GM19193 (cell line): ENCODE measurements around the gene OPN3.
A peak's percentile ranks its signal among the peaks of the same experiment; 100 is the strongest.

Source experiments
- POLR2A ChIP-seq: IDR thresholded peaks from 4 replicates; pipeline ENCODE4 v1.6.1; 2011; ENCODE audit not compliant: insufficient read depth, insufficient read length; ENCODE audit errors: extremely low read depth

Gene OPN3

DNA sequence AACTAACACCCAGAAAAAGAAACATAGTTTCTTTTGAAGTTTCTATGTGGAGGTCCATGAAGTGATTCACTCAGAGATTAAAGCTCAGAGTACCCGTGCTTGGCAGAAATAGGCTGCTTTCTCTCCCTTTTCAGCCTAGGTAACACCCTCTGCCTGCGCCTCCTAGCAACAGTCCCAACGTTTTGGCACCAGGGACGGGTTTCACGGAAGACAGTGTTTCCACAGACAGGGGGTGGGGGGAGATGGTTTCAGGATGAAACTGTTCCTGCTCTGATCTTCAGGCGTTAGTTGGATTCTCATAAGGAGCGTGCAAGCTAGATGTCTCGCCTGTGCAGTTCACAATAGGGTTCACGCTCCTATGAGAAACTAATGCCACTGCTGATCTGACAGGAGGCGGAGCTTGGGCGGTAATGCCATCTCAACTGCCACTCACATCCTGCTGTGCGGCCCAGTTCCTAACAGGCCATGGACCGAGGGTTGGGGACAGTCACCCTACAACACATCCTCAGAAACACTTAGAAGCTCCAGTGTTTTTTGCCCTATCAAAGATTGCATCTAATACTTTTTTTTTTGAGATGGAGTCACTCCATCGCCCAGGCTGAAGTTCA, 53.2 kb downstream of the OPN3 start:
- no peak for TF ChIP-seq POLR2A

- no peak for TF ChIP-seq POLR2A
Measured at GRCh38 chr1:241582921-241583321, 57.2 kb downstream of the OPN3 start.

- no peak for TF ChIP-seq POLR2A
Measured at GRCh38 chr1:241579434-241579833, 60.7 kb downstream of the OPN3 start.

GRCh38 chr1:241574154-241574553, 66.0 kb downstream of the OPN3 start:
- no peak for TF ChIP-seq POLR2A

- TF ChIP-seq POLR2A, result no peak
Measured at GRCh38 chr1:241569848-241570247, 70.3 kb downstream of the OPN3 start.

DNA sequence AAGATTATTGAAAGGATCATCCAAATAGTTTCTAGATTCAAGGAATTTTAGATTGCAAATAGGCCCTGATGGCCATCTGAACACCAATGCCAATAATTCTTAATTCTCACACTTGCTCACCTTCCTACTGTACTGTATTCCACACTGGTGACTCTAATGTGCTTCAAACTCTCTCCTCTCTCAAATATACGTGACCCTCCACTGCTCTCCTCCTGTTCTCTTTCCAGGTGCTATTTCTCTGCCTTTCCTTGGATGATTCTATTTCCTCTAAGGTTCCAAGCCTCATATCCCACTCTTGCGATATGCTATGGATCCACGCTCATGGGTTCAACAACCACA, 79.4 kb downstream of the OPN3 start:
- no peak for TF ChIP-seq POLR2A

- no peak for TF ChIP-seq POLR2A
Measured at GRCh38 chr1:241560146-241560848, 79.9 kb downstream of the OPN3 start.

DNA sequence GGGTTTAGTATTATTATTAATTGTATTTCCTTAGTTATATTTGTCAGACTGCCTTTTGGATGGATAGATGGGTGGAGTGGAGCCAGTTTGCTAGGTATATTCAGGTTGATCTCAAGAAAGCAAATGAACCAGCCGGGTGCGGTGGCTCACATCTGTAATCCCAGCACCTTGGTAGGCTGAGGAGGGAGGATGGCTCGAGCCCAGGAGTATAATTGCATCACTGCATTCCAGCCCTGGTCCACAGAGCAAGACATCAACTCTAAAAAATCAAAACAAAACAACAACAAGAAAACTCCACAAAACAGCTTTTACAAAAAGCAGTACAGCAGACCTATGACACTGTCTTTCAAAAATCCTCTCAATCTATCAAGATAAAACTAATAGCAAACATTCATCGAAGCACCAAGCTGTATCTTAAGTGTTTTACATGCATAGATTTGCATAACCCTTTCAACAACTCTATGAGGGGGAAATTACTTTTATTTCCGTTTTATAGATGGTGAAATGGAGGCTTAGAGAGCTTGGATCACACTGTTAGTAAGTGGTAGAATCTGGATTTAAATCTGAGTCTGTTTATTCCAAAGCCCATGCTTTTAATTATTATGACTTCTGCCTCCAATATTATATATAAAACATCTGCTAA, 82.5 kb downstream of the OPN3 start:
- no peak for TF ChIP-seq POLR2A

DNA sequence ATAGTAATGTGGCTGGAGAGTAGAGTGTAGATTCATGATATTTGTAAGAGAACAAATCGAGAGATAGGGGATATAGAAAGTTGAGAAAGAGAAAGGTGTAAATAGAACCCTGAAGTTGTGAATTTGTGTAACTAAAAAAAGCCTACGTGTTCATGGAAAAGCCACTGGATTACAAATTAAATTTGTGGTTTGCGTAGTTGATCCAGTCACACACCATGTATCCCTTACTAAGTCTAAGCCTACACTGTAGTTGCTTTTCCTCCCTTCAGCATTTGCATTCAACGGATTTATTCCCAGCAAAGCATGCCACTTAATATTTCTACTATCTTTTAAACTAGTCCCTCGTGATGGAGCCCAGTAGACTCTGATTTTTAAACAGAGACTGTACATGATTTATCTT, 83.1 kb downstream of the OPN3 start:
- TF ChIP-seq POLR2A, result no peak

DNA sequence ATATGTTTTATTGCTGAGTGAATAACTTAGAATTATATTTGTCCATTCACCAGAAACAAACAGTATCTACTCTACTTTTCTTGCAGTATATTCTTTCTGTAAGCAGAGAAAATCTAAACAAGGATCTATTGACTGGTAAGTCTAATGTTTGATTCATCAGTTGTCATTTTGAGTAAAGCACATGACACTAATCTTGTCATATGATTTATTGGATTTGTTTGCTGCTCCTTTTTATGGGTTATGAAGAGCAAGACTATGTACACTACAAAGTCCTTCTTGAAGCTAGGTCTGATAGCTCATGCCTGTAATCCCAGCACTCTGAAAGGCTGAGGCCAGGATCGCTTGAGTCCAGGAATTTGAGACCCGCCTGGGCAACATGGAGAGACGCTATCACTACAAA, 84.6 kb downstream of the OPN3 start:
- no peak for TF ChIP-seq POLR2A

DNA sequence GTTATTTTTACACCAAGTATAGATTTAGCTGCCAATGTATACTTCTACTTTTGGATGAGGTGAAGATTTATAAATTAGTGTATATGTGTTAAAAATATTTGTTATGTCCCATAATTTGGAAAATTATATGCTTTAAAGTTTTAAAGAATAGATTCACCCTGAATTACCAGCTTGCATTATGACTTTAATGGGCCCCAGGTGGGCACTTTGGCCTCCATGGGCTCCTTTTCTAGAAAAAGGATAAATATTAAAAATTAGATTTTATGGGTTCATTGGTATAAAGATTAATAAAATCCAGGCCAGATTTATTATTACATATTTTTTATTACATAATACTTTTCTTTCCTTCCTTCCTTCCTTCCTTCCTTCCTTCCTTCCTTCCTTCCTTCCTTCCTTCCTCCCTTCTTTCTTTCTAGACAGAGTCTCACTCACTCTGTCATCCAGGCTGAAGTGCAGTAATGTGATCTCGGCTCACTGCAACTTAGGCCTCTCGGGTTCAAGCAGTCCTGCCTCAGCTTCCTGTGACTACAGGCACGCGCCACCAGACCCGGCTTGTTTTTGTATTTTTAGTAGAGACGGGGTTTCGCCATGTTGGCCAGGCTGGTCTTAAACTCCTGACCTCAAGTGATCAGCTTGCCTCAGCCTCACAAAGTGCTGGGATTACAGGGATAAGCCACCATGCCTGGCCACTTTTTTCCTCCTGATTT, 86.1 kb downstream of the OPN3 start:
- TF ChIP-seq POLR2A, result no peak

DNA sequence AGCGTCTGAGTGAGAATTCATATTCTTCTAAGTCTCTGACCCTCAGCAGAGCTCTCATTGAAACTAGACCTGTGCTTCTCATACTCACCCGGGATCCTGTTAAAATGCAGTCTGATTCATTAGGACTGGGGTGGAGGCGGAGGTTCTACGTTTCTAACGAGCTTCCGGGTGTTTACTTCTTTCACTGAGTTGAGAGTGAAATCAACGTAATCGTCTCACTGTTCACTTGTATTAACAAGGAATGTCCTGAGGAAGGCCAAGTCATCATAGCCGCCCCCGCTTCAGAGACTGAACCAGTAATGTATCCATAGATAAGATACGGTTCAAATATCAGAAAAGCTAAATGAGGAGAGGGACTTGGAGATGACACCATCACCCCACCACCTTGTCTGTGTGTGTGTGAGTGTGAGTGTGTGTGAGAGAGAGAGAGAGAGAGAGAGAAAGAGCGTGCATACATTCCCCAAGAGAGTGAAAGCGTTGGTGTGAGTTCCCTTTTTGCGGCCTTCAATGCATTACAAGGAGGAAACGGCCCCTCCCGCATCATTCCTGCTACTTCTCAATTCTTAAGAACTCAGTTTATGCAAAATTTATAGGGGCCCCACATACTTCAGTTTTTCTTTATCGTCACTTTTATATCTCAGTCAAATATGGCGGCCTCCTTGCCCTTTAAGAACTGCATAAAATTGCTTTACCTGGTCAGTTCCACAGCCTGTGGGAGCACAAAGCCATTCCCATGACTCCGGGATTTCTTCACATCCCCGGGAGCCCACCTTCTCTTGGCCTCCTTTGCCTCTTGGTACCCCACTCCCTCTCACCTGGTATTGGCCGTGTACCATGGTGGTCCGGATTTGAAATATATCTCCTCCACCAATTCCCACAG, 88.2 kb downstream of the OPN3 start:
- TF ChIP-seq POLR2A, result peak; percentile 36

DNA sequence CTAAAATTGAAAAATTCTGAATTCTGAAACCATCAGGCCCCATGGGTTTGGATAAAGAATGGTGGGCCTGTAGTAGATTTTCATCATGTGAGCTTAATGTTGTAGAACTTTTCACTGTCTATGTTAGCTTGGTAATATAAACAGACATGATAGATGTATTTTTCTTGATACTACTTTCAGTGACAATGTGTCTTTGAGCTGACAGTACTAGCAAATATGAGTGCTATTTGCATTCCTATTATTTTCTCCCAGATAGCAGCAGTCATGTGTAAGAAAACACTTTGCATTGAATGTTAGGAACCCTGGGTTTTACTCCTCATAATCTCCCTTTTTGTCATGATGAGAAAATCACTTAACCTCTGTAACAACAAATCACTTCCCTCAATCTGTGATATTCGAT, 89.9 kb downstream of the OPN3 start:
- TF ChIP-seq POLR2A, result no peak

- TF ChIP-seq POLR2A, result no peak
Measured at GRCh38 chr1:241548008-241548407, 92.2 kb downstream of the OPN3 start.
